ENCODE measurements around the gene CLCC1. TPM values are rescaled to one million over a fixed set of nuclear protein-coding genes. Genes with fewer than 3 reads are reported as not detected.

The CLCC1 gene
- total RNA-seq, 1 donor from 2014 or later = 26.4 TPM

DNA sequence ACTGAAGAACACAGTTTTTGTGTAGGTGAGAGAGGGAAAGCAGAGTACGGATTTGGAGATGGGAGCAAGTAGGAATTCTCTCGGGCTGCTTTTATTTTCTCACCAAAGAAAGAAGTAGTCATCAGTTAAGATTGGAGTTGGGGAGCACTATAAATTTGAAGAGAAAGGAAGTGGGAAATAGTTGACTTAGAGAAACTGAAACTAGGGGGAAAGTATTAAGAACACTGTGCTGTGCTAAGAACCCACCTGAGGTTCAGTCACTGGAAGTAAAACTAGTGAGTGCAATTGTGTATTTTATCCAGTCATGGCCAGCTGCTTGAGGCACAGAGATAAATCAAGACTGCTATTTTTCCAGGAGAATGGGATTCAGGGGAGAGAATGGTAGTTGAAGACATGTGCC, 37.4 kb downstream of the CLCC1 start:
- no peaks in the 10 kb centered on the region for H3K27me3 Mint-ChIP-seq (ENCODE audit: unreplicated experiment)
- H3K4me3 Mint-ChIP-seq (ENCODE audit: unreplicated experiment) = no peak overlapping the region
- TF ChIP-seq, protein P1, sequence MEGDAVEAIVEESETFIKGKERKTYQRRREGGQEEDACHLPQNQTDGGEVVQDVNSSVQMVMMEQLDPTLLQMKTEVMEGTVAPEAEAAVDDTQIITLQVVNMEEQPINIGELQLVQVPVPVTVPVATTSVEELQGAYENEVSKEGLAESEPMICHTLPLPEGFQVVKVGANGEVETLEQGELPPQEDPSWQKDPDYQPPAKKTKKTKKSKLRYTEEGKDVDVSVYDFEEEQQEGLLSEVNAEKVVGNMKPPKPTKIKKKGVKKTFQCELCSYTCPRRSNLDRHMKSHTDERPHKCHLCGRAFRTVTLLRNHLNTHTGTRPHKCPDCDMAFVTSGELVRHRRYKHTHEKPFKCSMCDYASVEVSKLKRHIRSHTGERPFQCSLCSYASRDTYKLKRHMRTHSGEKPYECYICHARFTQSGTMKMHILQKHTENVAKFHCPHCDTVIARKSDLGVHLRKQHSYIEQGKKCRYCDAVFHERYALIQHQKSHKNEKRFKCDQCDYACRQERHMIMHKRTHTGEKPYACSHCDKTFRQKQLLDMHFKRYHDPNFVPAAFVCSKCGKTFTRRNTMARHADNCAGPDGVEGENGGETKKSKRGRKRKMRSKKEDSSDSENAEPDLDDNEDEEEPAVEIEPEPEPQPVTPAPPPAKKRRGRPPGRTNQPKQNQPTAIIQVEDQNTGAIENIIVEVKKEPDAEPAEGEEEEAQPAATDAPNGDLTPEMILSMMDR (IDR thresholded peaks at IDR 0.05; ENCODE audit: partially characterized antibody, unreplicated experiment) = no peak
- no peak for DNase-seq
- no peaks in the 10 kb centered on the region for H3K9me3 Mint-ChIP-seq (ENCODE audit: unreplicated experiment)
- no peak overlapping the region for H3K27ac Mint-ChIP-seq (ENCODE audit: unreplicated experiment)
- no peaks in the 10 kb centered on the region for H3K36me3 Mint-ChIP-seq (ENCODE audit: unreplicated experiment)
- H3K4me1 Mint-ChIP-seq (ENCODE audit: low read depth, unreplicated experiment) = no peaks in the 10 kb centered on the region

GRCh38 chr1:108916788-108917187, 46.5 kb downstream of the CLCC1 start:
- H3K36me3 Mint-ChIP-seq (ENCODE audit: unreplicated experiment) = no peaks in the 10 kb centered on the region
- no peak overlapping the region for H3K4me3 Mint-ChIP-seq (ENCODE audit: unreplicated experiment)
- no peak for DNase-seq
- TF ChIP-seq, protein P1 (IDR thresholded peaks at IDR 0.05; ENCODE audit: partially characterized antibody, unreplicated experiment) = no peak
- no peaks in the 10 kb centered on the region for H3K9me3 Mint-ChIP-seq (ENCODE audit: unreplicated experiment)
- no peak overlapping the region for H3K27ac Mint-ChIP-seq (ENCODE audit: unreplicated experiment)
- H3K4me1 Mint-ChIP-seq (ENCODE audit: low read depth, unreplicated experiment) = no peaks in the 10 kb centered on the region
- H3K27me3 Mint-ChIP-seq (ENCODE audit: unreplicated experiment) = no peaks in the 10 kb centered on the region

Other genes starting within 250 kb of the CLCC1 start
- gene STXBP3, start 216.8 kb downstream of the CLCC1 start, total RNA-seq (ENCODE audit: unreplicated experiment) = 19.5 TPM
- not detected for gene AKNAD1, start 106.4 kb downstream of the CLCC1 start, total RNA-seq (ENCODE audit: unreplicated experiment)
- gene GPSM2, start 86.5 kb downstream of the CLCC1 start, total RNA-seq (ENCODE audit: unreplicated experiment) = 14.4 TPM
- gene WDR47, start 78.6 kb upstream of the CLCC1 start, total RNA-seq (ENCODE audit: unreplicated experiment) = 128 TPM
- gene TAF13, start 112.5 kb upstream of the CLCC1 start, total RNA-seq (ENCODE audit: unreplicated experiment) = 66.0 TPM
- 30.8 TPM for gene TMEM167B, start 127.3 kb upstream of the CLCC1 start, total RNA-seq (ENCODE audit: unreplicated experiment)
- gene ELAPOR1, start 150.6 kb upstream of the CLCC1 start, total RNA-seq (ENCODE audit: unreplicated experiment) = 1.5 TPM